Activated CD4-positive, alpha-beta T cell treated with anti-CD3 and anti-CD28 coated beads for 1 hour (primary cell): ENCODE measurements around the gene CFD.

Experiments
- DNase-seq: peaks from one replicate; pipeline ENCODE4 v3.0.0-alpha.2; 2020

The CFD gene

GRCh38 chr19:911197-912033 is 52.0 kb downstream of the CFD start:
- no peak for DNase-seq

GRCh38 chr19:912181-913079 is 53.0 kb downstream of the CFD start:
- peak; percentile 39 for DNase-seq
